COLO829 (cell line): ENCODE results near the gene SF3B2.
A peak's percentile ranks its signal among the peaks of the same experiment; 100 is the strongest.
"Not testable (repeated sequence)": the region's sequence is repeated elsewhere in the genome, so short reads cannot be mapped to it uniquely, and the experiment has no call there.

Experiments used
- DNase-seq: peaks from one replicate; pipeline ENCODE4 v3.0.0; 2012; ENCODE audit warnings: low spot score

SF3B2 gene

GRCh38 chr11:66111158-66111557 is 59.0 kb downstream of the SF3B2 start:
- no peak for DNase-seq

DNA sequence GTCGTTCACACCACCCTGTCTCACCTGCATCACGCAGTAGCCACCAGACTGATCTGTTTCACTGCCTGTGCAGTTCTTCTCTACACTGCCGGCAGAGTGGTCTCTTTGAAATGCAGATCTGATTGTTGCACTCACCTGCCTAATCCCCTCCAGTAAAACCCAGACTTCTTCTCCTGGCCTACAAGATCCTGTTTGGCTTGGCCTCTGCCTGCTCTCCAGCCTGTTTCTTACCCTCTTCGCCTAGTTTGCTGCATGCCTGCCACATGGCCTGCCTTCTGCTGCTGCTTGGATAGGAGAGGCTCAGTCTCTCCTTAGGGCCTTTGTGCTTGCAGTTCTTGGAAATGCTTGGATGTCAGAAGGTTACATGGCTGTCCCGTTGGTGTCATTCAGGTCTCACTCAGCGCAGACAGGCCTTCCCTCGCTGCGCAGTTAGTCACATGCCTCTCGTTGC is 59.9 kb downstream of the SF3B2 start:
- no peak for DNase-seq

DNA sequence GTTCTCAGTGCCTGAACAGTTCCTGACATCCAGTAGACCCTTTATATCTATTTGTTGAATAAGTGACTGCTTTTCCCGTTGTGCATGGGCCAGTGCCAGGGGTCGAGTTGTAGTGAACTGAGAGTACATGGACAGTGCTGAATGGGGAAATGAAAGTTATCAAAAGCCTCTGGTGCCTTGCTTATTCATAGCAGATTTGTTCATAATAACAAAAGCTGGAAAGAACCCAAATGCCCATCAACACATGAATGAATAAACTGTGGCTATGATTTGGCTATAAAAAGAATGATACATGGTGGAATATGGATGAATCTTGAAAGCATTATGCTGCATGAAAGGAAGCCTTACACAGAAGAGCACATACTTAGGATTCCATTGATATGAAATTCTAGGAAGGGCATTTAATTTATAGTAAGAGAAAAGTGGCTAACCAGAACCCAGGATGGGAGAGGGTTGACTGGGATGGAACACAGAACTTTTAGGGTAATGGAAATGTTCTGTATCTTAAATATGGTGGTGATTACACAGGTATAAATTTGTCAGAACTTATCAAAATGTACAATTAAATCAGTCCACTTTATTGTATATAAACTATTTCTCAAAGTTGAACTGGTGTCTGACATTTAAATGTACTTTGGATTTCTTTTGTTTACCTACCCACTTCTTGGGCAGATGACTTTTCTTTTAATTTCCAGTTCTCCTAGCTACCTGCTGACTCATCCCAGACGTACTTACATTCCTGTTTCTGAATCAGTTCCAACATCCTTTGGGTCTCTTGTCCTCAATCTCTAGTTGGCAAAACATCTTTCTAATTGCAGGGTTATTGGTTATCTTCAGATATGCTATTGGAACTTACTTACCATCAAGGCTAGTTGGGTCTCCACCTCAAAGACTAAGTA is 60.7 kb downstream of the SF3B2 start:
- peak; percentile 60 for DNase-seq

DNA sequence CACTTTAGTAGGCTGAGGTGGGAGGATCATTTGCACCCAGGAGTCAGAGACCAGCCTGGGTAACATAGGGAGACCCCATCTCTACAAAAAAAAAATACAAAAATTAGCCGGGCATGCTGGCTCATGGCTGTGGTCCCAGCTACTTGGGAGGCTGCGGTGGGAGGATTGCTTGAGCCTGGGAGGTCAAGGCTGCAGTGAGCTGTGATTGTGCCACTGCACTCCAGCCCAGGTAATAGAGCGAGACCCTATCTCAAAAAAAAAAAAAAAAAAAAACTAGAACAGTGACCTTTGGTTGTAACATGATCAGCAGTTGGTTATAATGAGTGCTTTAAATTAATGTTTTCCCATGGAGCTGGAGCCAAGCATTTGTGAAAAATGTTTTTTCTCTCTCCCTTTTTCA is 62.8 kb downstream of the SF3B2 start:
- not testable (repeated sequence) for DNase-seq

DNA sequence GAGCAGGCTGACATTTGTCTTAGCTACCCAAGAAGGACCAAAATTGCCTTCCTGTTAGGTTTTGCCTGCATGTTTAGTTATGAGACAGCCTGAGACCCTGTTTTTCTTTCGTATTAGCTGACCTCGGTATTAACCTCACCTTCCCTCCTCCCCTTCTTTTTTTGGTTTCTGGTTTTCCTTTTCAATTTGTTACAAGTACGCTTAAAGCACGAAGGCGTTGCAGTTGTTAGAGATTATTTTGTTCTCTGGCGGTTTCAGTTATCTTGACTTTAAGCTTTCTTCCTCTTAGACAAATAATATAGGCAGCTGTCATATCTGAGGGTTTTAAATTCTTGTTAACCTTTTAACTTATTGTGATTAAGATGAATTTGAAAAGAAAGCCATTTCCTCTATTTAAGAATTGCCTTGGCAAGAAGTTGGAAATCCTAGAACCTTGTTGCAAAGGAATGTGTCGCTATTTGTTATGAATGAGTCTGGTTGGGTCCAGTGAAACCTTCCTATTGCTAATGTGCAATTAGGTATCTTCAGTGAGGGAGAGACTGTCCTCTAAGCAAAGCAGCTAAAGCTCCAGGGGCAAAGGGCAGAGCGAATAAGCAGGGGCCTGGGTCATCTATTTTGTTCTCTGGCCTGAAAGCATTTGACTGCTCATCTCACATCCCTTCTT is 63.6 kb downstream of the SF3B2 start:
- DNase-seq, result no peak

DNA sequence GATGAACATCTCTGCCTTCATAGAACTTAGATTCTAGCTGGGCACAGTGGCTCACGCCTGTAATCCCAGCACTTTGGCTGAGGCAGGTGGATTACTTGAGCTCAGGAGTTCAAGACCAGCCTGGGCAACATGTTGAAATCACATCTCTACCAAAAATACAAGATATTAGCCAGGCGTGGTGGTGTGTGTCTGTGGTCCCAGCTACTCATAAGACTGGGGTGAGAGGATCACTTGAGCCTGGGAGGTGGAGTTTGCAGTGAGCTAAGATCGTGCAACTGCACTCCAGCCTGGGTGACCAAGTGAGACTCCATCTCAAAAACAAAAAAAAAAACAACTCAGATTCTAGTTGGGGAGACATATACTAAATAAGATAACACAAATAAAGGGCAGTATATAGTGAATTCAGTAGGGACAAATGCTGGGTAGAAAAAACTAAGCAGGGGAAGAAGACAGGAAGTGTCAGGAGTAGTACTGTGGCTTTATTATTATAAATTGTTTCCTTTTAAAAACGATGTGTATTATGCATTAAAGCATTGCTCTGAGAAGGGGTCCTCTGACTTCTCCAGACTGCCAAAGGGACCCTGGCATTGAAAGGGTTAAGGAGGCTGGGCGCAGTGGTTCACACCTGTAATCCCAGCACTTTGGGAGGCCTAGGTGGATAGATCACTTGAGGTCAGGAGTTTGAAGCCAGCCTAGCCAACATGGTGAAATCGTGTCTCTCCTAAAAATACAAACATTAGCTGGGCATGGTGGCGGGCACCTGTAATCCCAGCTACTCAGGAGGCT is 64.6 kb downstream of the SF3B2 start:
- DNase-seq, result no peak

GRCh38 chr11:66118847-66119246 is 66.7 kb downstream of the SF3B2 start:
- no peak for DNase-seq
